Mesothelial cell of epicardium (in vitro differentiated cells): ENCODE data around the gene DPP3. TPM values are rescaled to one million over a fixed set of nuclear protein-coding genes. Genes with fewer than 3 reads are reported as not detected.
A peak's percentile ranks its signal among the peaks of the same experiment; 100 is the strongest.

ENCODE experiments used
- DNase-seq, 2 experiments: peaks; one replicate each; pipeline ENCODE4 v3.0.0; 2021; ENCODE audit warnings: low spot score in 2 of 2; ENCODE audit not compliant: unreplicated experiment in 2 of 2
- H3K27ac Mint-ChIP-seq: 2 replicates; pipeline ENCODE4 v1.8.0; 2021; ENCODE audit warnings: mixed read lengths
- H3K27me3 Mint-ChIP-seq: 2 replicates; pipeline ENCODE4 v1.8.0; 2021; ENCODE audit warnings: low read depth, mixed read lengths
- H3K36me3 Mint-ChIP-seq: 2 replicates; pipeline ENCODE4 v1.8.0; 2021; ENCODE audit warnings: mixed read lengths
- H3K4me1 Mint-ChIP-seq: 2 replicates; pipeline ENCODE4 v1.8.0; 2021; ENCODE audit warnings: mixed read lengths
- H3K4me3 Mint-ChIP-seq: 2 replicates; pipeline ENCODE4 v1.8.0; 2021; ENCODE audit warnings: mild to moderate bottlenecking, moderate library complexity, mixed read lengths
- H3K9me3 Mint-ChIP-seq: 2 replicates; pipeline ENCODE4 v1.8.0; 2021; ENCODE audit warnings: mixed read lengths
- total RNA-seq: library from RNA; stranded (reverse); gene quantifications from 3 replicates; pipeline ENCODE4 v1.2.1, GENCODE V29; 2021
- TF ChIP-seq, protein P1 (sequence below): fragments of 200-600 bp; sonication (generic); IDR thresholded peaks from one replicate; pipeline ENCODE4 v1.5.0; 2021; ENCODE audit warnings: antibody characterized with exemption; ENCODE audit not compliant: unreplicated experiment

DPP3 gene
- total RNA-seq, 1 donor from 2014 or later = 42.9 TPM

DNA sequence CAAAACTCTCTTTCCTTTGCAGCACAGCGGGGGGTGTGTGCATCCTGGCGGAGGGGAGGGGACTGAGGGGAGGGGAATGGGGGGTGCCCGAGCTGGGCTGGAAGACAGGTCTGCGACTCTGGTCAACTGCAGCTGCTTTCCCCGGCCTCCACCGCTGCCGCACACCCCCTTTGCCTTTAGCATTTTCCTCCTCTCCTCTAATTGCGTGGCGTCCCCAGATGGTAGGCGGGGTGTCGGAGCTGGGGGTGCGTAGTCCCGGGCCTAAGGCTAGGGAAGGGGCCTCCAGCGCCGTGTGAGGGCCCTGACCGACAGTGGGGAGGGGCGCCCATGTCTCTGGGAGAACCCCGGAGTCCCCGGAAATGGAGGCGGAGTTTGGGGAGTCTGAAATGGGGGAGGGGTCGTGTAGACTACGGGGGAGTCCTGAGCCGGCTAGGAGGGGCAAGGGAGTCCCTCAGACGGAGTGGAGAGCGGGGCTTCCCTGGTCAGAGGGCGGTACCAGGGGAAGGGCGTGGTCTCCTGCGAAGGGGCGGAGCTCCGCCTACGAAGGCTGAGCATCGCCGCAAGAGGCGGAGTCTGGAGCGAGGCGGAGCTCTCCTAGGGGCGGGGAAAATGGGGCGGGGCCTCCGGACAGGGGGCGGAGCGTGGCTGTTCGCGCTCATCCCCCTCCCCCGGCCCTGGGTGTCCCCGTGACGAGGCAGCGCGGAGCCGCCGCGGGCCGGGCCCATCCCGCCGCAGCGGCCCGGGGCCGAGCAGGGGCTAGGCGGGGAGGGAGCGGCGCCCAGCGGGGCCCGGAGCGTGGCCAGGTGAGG, 13.8 kb upstream of the DPP3 start, which contains the start of gene PELI3:
Gene PELI3, plus strand, starts transcription at position 681 of the 809 bp plus-strand sequence. CDS start 1,224 bp downstream, outside the sequence.
- Mint-ChIP-seq H3K9me3 (peaks cover 13% of the 10 kb centered on the region), H3K4me3 (peak within 1 kb of the TSS; percentile 87), H3K27me3 (no peaks in the 10 kb centered on the region), H3K36me3 (no peaks in the 10 kb centered on the region), H3K4me1 (peaks cover 6% of the 10 kb centered on the region), H3K27ac (peak within 1 kb of the TSS; percentile 82)
- DNase-seq = peak; percentile 92 to 96
- TF ChIP-seq, protein P1, sequence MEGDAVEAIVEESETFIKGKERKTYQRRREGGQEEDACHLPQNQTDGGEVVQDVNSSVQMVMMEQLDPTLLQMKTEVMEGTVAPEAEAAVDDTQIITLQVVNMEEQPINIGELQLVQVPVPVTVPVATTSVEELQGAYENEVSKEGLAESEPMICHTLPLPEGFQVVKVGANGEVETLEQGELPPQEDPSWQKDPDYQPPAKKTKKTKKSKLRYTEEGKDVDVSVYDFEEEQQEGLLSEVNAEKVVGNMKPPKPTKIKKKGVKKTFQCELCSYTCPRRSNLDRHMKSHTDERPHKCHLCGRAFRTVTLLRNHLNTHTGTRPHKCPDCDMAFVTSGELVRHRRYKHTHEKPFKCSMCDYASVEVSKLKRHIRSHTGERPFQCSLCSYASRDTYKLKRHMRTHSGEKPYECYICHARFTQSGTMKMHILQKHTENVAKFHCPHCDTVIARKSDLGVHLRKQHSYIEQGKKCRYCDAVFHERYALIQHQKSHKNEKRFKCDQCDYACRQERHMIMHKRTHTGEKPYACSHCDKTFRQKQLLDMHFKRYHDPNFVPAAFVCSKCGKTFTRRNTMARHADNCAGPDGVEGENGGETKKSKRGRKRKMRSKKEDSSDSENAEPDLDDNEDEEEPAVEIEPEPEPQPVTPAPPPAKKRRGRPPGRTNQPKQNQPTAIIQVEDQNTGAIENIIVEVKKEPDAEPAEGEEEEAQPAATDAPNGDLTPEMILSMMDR = no peak

DNA sequence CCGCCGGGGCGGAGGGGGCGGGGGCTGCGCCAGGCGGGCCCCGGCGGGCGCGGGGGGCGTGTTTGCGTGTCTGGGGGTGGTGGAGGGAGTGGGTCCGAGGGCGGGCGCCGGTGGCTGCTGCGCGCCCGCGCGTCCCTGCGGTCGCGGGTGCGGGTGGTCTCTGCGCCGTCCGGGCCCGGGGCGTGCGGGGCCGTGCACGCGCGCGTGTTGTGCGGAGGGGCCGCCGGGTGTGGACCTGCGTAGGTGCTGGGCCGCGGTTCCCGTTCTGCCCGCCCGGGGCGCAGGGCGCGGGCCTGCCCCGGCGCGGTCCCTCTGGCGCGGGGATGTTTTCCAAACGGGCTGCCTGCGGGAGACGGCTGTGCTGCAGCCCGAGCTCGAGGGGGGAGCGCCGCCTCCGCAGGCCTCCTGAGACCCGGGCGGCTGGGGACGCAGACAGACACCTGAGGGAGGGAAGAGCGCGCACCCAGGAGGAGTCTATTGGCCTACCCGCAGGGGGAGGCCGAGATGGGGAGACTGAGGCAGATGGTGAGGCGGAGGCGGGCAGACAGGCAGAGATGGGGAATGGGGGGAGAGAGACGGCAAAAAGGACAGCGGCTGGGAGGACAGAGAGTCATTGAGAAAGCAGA, 13.1 kb upstream of the DPP3 start:
- peaks cover 13% of the 10 kb centered on the region for H3K9me3 Mint-ChIP-seq
- TF ChIP-seq, protein P1 = peak; percentile 49
- peak overlapping the region; percentile 85 for H3K4me3 Mint-ChIP-seq
- H3K36me3 Mint-ChIP-seq = no peaks in the 10 kb centered on the region
- peaks cover 6% of the 10 kb centered on the region for H3K4me1 Mint-ChIP-seq
- H3K27me3 Mint-ChIP-seq = no peaks in the 10 kb centered on the region
- H3K27ac Mint-ChIP-seq = peak overlapping the region; percentile 80
- DNase-seq = peak; percentile 40 to 68

DNA sequence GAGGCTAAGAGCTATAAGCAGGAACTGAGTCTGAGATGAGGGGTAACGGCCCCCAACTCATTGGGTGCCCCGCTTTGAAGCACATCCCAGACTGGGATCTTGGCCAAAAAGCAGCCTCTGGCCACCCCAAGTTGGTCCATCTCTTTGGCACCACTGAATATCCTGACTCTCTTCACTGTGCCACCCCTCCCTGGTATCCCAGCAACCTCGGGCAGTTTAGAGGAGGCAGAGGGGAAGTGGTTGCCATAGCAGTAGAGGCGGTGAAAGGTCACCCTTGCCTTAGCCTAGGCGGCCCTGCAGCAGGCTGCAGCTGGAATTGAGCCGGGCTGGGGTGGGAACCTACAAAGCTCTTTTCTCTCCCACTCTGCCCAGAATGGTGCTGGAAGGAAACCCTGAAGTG, 12.5 kb upstream of the DPP3 start:
- peak overlapping the region; percentile 80 for H3K27ac Mint-ChIP-seq
- H3K36me3 Mint-ChIP-seq = no peaks in the 10 kb centered on the region
- peaks cover 9% of the 10 kb centered on the region for H3K9me3 Mint-ChIP-seq
- TF ChIP-seq, protein P1 = no peak
- no peaks in the 10 kb centered on the region for H3K27me3 Mint-ChIP-seq
- H3K4me1 Mint-ChIP-seq = peaks cover 6% of the 10 kb centered on the region
- peak overlapping the region; percentile 85 for H3K4me3 Mint-ChIP-seq
- DNase-seq = no peak

DNA sequence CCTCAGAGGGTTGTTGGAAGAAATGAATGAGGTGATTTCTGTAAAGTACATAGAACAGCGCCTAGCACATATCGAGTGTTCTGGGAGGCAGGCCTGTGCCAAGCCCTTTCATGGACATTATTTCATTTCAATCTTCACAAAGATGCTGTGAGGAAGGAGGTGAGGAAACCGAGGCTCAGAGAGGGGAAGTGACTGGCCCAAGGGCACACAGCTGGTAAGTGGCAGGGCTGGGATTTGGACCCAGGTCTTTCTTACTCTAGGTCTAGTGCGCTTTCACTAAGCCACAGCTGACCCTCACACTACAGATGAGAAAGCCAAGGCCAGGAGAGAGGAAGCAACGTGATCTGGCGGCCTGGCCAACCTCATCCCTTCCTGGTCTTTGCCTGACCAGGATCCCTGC, 11.5 kb upstream of the DPP3 start:
- peaks cover under 1% of the 10 kb centered on the region for H3K9me3 Mint-ChIP-seq
- H3K4me1 Mint-ChIP-seq = peaks cover 6% of the 10 kb centered on the region
- peak overlapping the region; percentile 85 for H3K4me3 Mint-ChIP-seq
- TF ChIP-seq, protein P1 = no peak
- no peaks in the 10 kb centered on the region for H3K27me3 Mint-ChIP-seq
- no peaks in the 10 kb centered on the region for H3K36me3 Mint-ChIP-seq
- H3K27ac Mint-ChIP-seq = no peak overlapping the region
- no peak for DNase-seq

DNA sequence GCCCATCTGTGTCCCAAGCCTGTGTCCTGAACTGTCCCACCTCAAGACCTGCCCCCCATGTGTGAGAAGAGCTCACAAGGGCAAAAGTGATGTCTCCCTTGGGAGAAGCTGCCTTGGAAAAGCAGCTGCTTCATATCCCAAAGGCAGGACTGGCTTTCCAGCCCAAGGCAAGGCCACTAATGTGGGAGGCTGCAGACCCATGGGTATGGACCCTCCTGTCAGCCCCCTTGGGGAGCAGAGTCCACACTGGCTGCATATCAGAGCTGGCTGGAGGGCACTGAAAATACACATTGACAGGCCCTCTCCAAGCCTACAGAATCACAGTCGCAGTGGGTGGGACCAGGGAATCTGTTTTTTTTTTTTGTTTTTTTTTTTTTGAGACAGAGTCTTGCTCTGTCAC, 10.8 kb upstream of the DPP3 start:
- TF ChIP-seq, protein P1 = no peak
- DNase-seq = no peak
- Mint-ChIP-seq H3K27me3 (no peaks in the 10 kb centered on the region), H3K4me3 (no peak overlapping the region), H3K36me3 (no peaks in the 10 kb centered on the region), H3K27ac (no peak overlapping the region), H3K4me1 (peaks cover 6% of the 10 kb centered on the region), H3K9me3 (no peaks in the 10 kb centered on the region)
